ENCODE results near the gene PPFIA3.
A peak's percentile ranks its signal among the peaks of the same experiment; 100 is the strongest.

PPFIA3 gene

GRCh38 chr19:49081273-49081672 is 38.1 kb upstream of the PPFIA3 start:
- no peak for TF ChIP-seq CTCF (IDR thresholded peaks at IDR 0.05; ENCODE audit: borderline replicate concordance, insufficient read depth, low read depth, low read length)
- no peak overlapping the region for H3K4me3 ChIP-seq (ENCODE audit: low read depth, low read length)

- H3K4me3 ChIP-seq (ENCODE audit: low read depth, low read length), result peak overlapping the region; percentile 100
- no peak for TF ChIP-seq CTCF (IDR thresholded peaks at IDR 0.05; ENCODE audit: borderline replicate concordance, insufficient read depth, low read depth, low read length)
Observed at GRCh38 chr19:49084206-49085019, 34.9 kb upstream of the PPFIA3 start.

GRCh38 chr19:49085020-49085867 is 34.1 kb upstream of the PPFIA3 start, which contains the start of gene SNRNP70:
Gene SNRNP70 (plus strand): TSS chr19:49085451. CDS start chr19:49086415, 964 bp downstream.
- peak within 1 kb of the TSS; percentile 100 for H3K4me3 ChIP-seq (ENCODE audit: low read depth, low read length)
- no peak for TF ChIP-seq CTCF (IDR thresholded peaks at IDR 0.05; ENCODE audit: borderline replicate concordance, insufficient read depth, low read depth, low read length)

GRCh38 chr19:49085868-49086232 is 33.5 kb upstream of the PPFIA3 start:
- TF ChIP-seq CTCF (IDR thresholded peaks at IDR 0.05; ENCODE audit: borderline replicate concordance, insufficient read depth, low read depth, low read length), result no peak
- peak overlapping the region; percentile 100 for H3K4me3 ChIP-seq (ENCODE audit: low read depth, low read length)

- peak overlapping the region; percentile 100 for H3K4me3 ChIP-seq (ENCODE audit: low read depth, low read length)
- TF ChIP-seq CTCF (IDR thresholded peaks at IDR 0.05; ENCODE audit: borderline replicate concordance, insufficient read depth, low read depth, low read length), result no peak
Observed at GRCh38 chr19:49086296-49086695, 33.0 kb upstream of the PPFIA3 start.

- no peak for TF ChIP-seq CTCF (IDR thresholded peaks at IDR 0.05; ENCODE audit: borderline replicate concordance, insufficient read depth, low read depth, low read length)
- H3K4me3 ChIP-seq (ENCODE audit: low read depth, low read length), result no peak overlapping the region
Observed at GRCh38 chr19:49091391-49092038, 27.8 kb upstream of the PPFIA3 start.

Data from GM12875 (cell line).